Breast epithelium (tissue), 4 donors: ENCODE data around the gene GOLGA7B. TPM values are rescaled to one million over a fixed set of nuclear protein-coding genes. Genes with fewer than 3 reads are reported as not detected.

Experiments used
- DNase-seq, 2 donors: peaks; one replicate each; pipeline ENCODE4 v3.0.0-alpha.2; 2019; ENCODE audit warnings: low spot score in 2 of 2
- H3K27ac ChIP-seq, 2 donors: fragments of 200-600 bp; sonication (generic) in 1 of 2; one replicate each; pipeline ENCODE4 v1.5.1; 2016 to 2019; ENCODE audit warnings: mild to moderate bottlenecking in 1 of 2
- H3K27me3 ChIP-seq, 2 donors: fragments of 200-600 bp; sonication (generic) in 1 of 2; one replicate each; pipeline versions ENCODE4 v1.5.1 to v1.6.0; 2017 to 2019; ENCODE audit warnings: control low read depth in 1 of 2, mild to moderate bottlenecking in 1 of 2
- H3K36me3 ChIP-seq: fragments of 200-600 bp; one replicate; pipeline ENCODE4 v1.5.1; 2019
- H3K4me1 ChIP-seq, 2 donors: fragments of 200-600 bp; sonication (generic); one replicate each; pipeline ENCODE4 v1.5.1; 2016 to 2019; ENCODE audit warnings: control low read depth in 1 of 2
- H3K4me3 ChIP-seq, 3 donors: fragments of 200-600 bp; sonication (generic); 1 replicate in 2 of 3; 2 replicates in 1 of 3; pipeline ENCODE4 v1.5.1; 2016 to 2019; ENCODE audit warnings: mild to moderate bottlenecking in 3 of 3, moderate library complexity in 2 of 3
- H3K9me3 ChIP-seq, 2 donors: fragments of 200-600 bp; sonication (generic) in 1 of 2; one replicate each; pipeline ENCODE4 v1.5.1; 2016 to 2019; ENCODE audit warnings: control low read depth in 1 of 2
- POLR2A ChIP-seq: fragments of 450-650 bp; IDR thresholded peaks from one replicate; pipeline ENCODE4 v1.6.1; 2016; ENCODE audit warnings: antibody characterized with exemption, mild to moderate bottlenecking, moderate library complexity
- POLR2AphosphoS5 ChIP-seq, 3 donors: sonication (generic); formaldehyde crosslinking; IDR thresholded peaks; one replicate each; pipeline ENCODE4 v1.6.1; 2017; ENCODE audit warnings: antibody characterized with exemption in 3 of 3
- intact Hi-C: fragments of 100-400 bp; cut with DNase I; formaldehyde crosslinking; loops from one replicate; pipeline ENCODE4 v1.15.1; 2023; ENCODE audit warnings: low total_unique reads
- total RNA-seq, 3 donors: library from RNA; depleted of rRNA; stranded (reverse); fragments of >200 nt; gene quantifications; one replicate each; pipeline ENCODE4 v1.1.0, GENCODE V29; 2016
- TF ChIP-seq, protein P1 (sequence below), 3 donors: fragments of 450-650 bp; IDR thresholded peaks; one replicate each; pipeline ENCODE4 v1.5.1; 2016 to 2017; ENCODE audit warnings: antibody characterized with exemption in 3 of 3, mild to moderate bottlenecking in 3 of 3, moderate library complexity in 3 of 3

The GOLGA7B gene
- total RNA-seq, 3 donors from 2014 or later: 0.33 to 3.2 (median 0.59) TPM

DNA sequence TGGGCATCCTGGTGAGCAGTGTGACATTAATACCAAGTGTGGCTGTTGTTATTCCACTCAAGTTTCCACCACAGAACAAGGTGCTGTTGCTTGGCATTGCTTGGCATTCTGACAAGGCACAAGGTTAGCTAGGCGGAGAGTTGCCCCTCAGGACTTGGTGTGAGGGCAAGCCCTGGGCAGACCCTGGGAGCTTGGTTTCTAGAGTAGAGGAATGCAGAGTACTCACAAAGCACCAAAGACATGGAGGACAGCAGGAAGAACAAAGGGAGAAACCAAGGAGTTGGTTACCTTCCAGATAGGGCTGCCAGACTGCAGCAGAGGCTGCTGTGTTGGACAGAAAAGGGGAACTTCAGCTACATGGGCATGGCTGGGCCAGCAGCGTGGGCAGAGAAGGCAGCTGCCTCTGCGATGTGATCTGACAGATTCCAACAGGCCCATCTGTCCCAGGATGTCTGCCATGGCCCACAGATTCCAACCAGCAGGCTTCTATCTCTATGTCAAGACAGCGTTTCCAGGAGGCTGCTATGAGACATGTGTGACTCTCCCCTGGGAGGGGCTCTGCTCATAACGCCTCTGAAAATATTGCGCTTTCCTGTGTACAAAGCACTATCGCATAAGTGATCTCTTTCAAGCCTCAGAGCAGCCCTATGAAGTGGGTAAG lies 1.8 kb downstream of the GOLGA7B start:
- intact Hi-C loops: no loop called here
- Histone ChIP-seq H3K4me3 (no peak overlapping the region), H3K4me1 (peaks cover 0 to 5% of the 10 kb centered on the region in 2 donors), H3K9me3 (no peaks in the 10 kb centered on the region), H3K36me3 (no peaks in the 10 kb centered on the region), H3K27ac (peak overlapping the region in 1 of 2 donors; percentile 25), H3K27me3 (peaks cover 0 to 14% of the 10 kb centered on the region in 2 donors)
- DNase-seq: peak in 1 of 2 donors; percentile 73
- TF ChIP-seq POLR2A: no peak
- TF ChIP-seq, protein P1, sequence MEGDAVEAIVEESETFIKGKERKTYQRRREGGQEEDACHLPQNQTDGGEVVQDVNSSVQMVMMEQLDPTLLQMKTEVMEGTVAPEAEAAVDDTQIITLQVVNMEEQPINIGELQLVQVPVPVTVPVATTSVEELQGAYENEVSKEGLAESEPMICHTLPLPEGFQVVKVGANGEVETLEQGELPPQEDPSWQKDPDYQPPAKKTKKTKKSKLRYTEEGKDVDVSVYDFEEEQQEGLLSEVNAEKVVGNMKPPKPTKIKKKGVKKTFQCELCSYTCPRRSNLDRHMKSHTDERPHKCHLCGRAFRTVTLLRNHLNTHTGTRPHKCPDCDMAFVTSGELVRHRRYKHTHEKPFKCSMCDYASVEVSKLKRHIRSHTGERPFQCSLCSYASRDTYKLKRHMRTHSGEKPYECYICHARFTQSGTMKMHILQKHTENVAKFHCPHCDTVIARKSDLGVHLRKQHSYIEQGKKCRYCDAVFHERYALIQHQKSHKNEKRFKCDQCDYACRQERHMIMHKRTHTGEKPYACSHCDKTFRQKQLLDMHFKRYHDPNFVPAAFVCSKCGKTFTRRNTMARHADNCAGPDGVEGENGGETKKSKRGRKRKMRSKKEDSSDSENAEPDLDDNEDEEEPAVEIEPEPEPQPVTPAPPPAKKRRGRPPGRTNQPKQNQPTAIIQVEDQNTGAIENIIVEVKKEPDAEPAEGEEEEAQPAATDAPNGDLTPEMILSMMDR (IDR thresholded peaks at IDR 0.05): peak in 1 of 3 donors; percentile 15
- TF ChIP-seq POLR2AphosphoS5 (IDR thresholded peaks at IDR 0.05): no peak

DNA sequence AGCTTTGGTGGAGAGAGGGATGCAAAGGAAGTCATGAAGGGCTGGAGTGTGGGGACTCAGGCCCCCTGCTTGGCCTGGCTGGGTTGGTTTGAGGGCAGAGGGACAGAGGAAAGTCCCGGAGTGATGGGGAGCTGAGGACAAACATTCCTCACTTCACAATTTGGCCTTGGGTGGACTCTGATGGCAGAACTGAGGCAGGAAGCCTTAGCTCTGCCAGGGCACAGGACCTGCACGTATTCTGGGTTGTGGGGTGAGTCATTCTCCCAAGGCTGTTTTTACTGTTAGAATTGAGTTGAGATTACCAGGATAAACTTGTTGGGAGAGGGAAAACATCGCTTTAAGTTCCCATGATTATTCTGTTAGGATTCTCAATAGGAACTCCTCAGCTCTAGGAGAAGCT lies 2.6 kb downstream of the GOLGA7B start:
- intact Hi-C loops: no loop called here
- Histone ChIP-seq H3K36me3 (no peaks in the 10 kb centered on the region), H3K9me3 (no peaks in the 10 kb centered on the region), H3K27me3 (peaks cover 0 to 14% of the 10 kb centered on the region in 2 donors), H3K4me1 (peaks cover 0 to 5% of the 10 kb centered on the region in 2 donors), H3K27ac (no peak overlapping the region), H3K4me3 (no peak overlapping the region)
- no peak for DNase-seq
- TF ChIP-seq POLR2AphosphoS5 (IDR thresholded peaks at IDR 0.05) (no peak), POLR2A (no peak)
- TF ChIP-seq, protein P1 (IDR thresholded peaks at IDR 0.05): no peak

DNA sequence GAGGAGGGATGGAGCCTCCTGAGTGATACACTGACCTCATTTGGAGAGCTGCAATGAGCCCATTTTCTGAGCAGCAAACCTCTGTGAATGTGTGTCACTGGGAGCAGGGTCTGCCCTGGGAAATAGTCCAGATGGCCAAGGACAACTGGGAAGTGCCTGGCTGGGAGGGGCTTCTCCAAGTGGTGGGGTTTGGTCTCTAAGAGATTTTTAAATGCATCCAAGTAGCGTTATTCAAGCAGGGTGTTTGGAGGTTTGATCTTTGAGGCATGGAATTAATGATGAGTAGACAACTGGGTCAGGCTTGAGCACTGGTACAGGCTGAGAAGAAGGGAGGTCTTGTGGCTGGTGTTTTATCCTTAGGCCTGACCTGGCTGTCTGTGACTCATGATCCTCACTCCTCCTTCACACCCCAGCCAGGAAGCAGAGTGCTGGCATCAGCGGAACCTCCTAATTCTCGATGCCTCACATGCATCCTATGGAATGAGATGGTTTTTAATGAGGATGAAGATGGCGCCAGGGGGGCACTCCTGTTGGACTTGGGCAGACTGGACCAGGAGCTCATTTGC lies 3.3 kb downstream of the GOLGA7B start:
- Histone ChIP-seq H3K9me3 (no peaks in the 10 kb centered on the region), H3K4me1 (peaks cover 0 to 5% of the 10 kb centered on the region in 2 donors), H3K36me3 (no peaks in the 10 kb centered on the region), H3K4me3 (no peak overlapping the region), H3K27me3 (peaks cover 0 to 14% of the 10 kb centered on the region in 2 donors), H3K27ac (no peak overlapping the region)
- DNase-seq: no peak
- intact Hi-C loops: no loop called here
- TF ChIP-seq, protein P1 (IDR thresholded peaks at IDR 0.05): no peak
- TF ChIP-seq POLR2AphosphoS5 (IDR thresholded peaks at IDR 0.05) (no peak), POLR2A (no peak)

- Histone ChIP-seq H3K4me3 (no peak overlapping the region), H3K27ac (no peak overlapping the region), H3K27me3 (peaks cover 0 to 14% of the 10 kb centered on the region in 2 donors), H3K36me3 (no peaks in the 10 kb centered on the region), H3K4me1 (peaks cover 0 to 5% of the 10 kb centered on the region in 2 donors), H3K9me3 (no peaks in the 10 kb centered on the region)
- intact Hi-C loops: no loop called here
- TF ChIP-seq, protein P1 (IDR thresholded peaks at IDR 0.05): no peak
- no peak for TF ChIP-seq POLR2AphosphoS5 (IDR thresholded peaks at IDR 0.05)
- no peak for TF ChIP-seq POLR2A
- DNase-seq: no peak
These were observed 5.1 kb downstream of the GOLGA7B start for GRCh38 chr10:97854743-97855142.

- no peaks in the 10 kb centered on the region for H3K27me3 ChIP-seq
- H3K27ac ChIP-seq: no peak overlapping the region
- no peaks in the 10 kb centered on the region for H3K36me3 ChIP-seq
- no peak overlapping the region for H3K4me3 ChIP-seq
- no peak for DNase-seq
- H3K4me1 ChIP-seq: no peaks in the 10 kb centered on the region
- TF ChIP-seq POLR2A (no peak), POLR2AphosphoS5 (IDR thresholded peaks at IDR 0.05) (no peak)
- TF ChIP-seq, protein P1 (IDR thresholded peaks at IDR 0.05): no peak
- intact Hi-C loops: no loop called here
- H3K9me3 ChIP-seq: no peaks in the 10 kb centered on the region
These were observed 8.4 kb downstream of the GOLGA7B start for GRCh38 chr10:97858001-97858439.
